ENCODE data around the gene SLC2A9. TPM values are rescaled to one million over a fixed set of nuclear protein-coding genes. Genes with fewer than 3 reads are reported as not detected.

Gene SLC2A9
- polyA plus RNA-seq, 1 donor from 2014 or later: not detected

- Histone ChIP-seq H3F3A (ENCODE audit: insufficient read depth, low read length, poor library complexity, severe bottlenecking) (no peaks in the 10 kb centered on the region), H2AFZ (ENCODE audit: low read depth, low read length) (no peak overlapping the region), H3K4me2 (ENCODE audit: low read length) (no peak overlapping the region), H3K9me3 (ENCODE audit: low read length) (no peaks in the 10 kb centered on the region), H3K79me2 (replicated peaks; ENCODE audit: insufficient read depth, low read length) (no peaks in the 10 kb centered on the region), H4K20me1 (ENCODE audit: insufficient read depth) (no peaks in the 10 kb centered on the region), H3K9me2 (ENCODE audit: insufficient read depth, low read length) (no peaks in the 10 kb centered on the region), H3K36me3 (ENCODE audit: insufficient read depth, low read length) (no peaks in the 10 kb centered on the region), H3K27me3 (ENCODE audit: insufficient read depth, low read depth, low read length) (no peaks in the 10 kb centered on the region), H3K9ac (ENCODE audit: low read length) (no peak overlapping the region), H3K27ac (ENCODE audit: low read length) (no peak overlapping the region), H3K4me3 (ENCODE audit: low read length) (no peak overlapping the region)
- TF ChIP-seq REST (IDR thresholded peaks at IDR 0.05; ENCODE audit: borderline replicate concordance): no peak
- TF ChIP-seq RAD21 (conservative IDR thresholded peaks at IDR 0.05): no peak
- TF ChIP-seq SMC3 (conservative IDR thresholded peaks at IDR 0.05; ENCODE audit: poor library complexity): no peak
- TF ChIP-seq EP300 (conservative IDR thresholded peaks at IDR 0.05; ENCODE audit: poor library complexity, severe bottlenecking): no peak
- TF ChIP-seq CTCF (IDR thresholded peaks at IDR 0.05; ENCODE audit: poor library complexity, severe bottlenecking): no peak
- no peak for TF ChIP-seq EZH2 (IDR thresholded peaks at IDR 0.05; ENCODE audit: borderline replicate concordance, insufficient read depth, low read length, poor library complexity, severe bottlenecking)
- TF ChIP-seq POLR2AphosphoS5 (IDR thresholded peaks at IDR 0.05): no peak
- no peak for TF ChIP-seq MXI1 (conservative IDR thresholded peaks at IDR 0.05; ENCODE audit: poor library complexity, severe bottlenecking)
- no peak for TF ChIP-seq TAF1 (IDR thresholded peaks at IDR 0.05; ENCODE audit: low read depth)
Observed at GRCh38 chr4:10058371-10058770, 37.1 kb upstream of the SLC2A9 start.

- Histone ChIP-seq H3K36me3 (ENCODE audit: insufficient read depth, low read length) (no peaks in the 10 kb centered on the region), H3K4me3 (ENCODE audit: low read length) (no peak overlapping the region), H3K79me2 (replicated peaks; ENCODE audit: insufficient read depth, low read length) (no peaks in the 10 kb centered on the region), H3K9ac (ENCODE audit: low read length) (no peak overlapping the region), H3K27ac (ENCODE audit: low read length) (no peak overlapping the region), H3K9me3 (ENCODE audit: low read length) (no peaks in the 10 kb centered on the region), H3K4me2 (ENCODE audit: low read length) (no peak overlapping the region), H3K9me2 (ENCODE audit: insufficient read depth, low read length) (no peaks in the 10 kb centered on the region), H3K27me3 (ENCODE audit: insufficient read depth, low read depth, low read length) (no peaks in the 10 kb centered on the region), H3F3A (ENCODE audit: insufficient read depth, low read length, poor library complexity, severe bottlenecking) (no peaks in the 10 kb centered on the region), H4K20me1 (ENCODE audit: insufficient read depth) (no peaks in the 10 kb centered on the region), H2AFZ (ENCODE audit: low read depth, low read length) (no peak overlapping the region)
- TF ChIP-seq TAF1 (IDR thresholded peaks at IDR 0.05; ENCODE audit: low read depth) (no peak), SMC3 (conservative IDR thresholded peaks at IDR 0.05; ENCODE audit: poor library complexity) (no peak), CTCF (IDR thresholded peaks at IDR 0.05; ENCODE audit: poor library complexity, severe bottlenecking) (no peak), MXI1 (conservative IDR thresholded peaks at IDR 0.05; ENCODE audit: poor library complexity, severe bottlenecking) (no peak), RAD21 (conservative IDR thresholded peaks at IDR 0.05) (no peak), REST (IDR thresholded peaks at IDR 0.05; ENCODE audit: borderline replicate concordance) (no peak), POLR2AphosphoS5 (IDR thresholded peaks at IDR 0.05) (no peak), EP300 (conservative IDR thresholded peaks at IDR 0.05; ENCODE audit: poor library complexity, severe bottlenecking) (no peak), EZH2 (IDR thresholded peaks at IDR 0.05; ENCODE audit: borderline replicate concordance, insufficient read depth, low read length, poor library complexity, severe bottlenecking) (no peak)
Observed at GRCh38 chr4:10057023-10057395, 35.7 kb upstream of the SLC2A9 start.
